K562 (cell line): ENCODE data around the gene N4BP2. TPM values are rescaled to one million over a fixed set of nuclear protein-coding genes. Genes with fewer than 3 reads are reported as not detected.
A peak's percentile ranks its signal among the peaks of the same experiment; 100 is the strongest.

Experiments
- ATF7 ChIP-seq: fragments of 450-650 bp; IDR thresholded peaks from 2 replicates; pipeline ENCODE4 v1.7.1; 2014; ENCODE audit warnings: mild to moderate bottlenecking, moderate library complexity
- BHLHE40 ChIP-seq: IDR thresholded peaks from 2 replicates; pipeline ENCODE4 v1.6.1; 2011; ENCODE audit warnings: low read length, improper control_type of control experiment
- DMBX1 ChIP-seq: fragments of 250-450 bp; sonication (Bioruptor Pico); IDR thresholded peaks from 2 replicates; pipeline ENCODE4 v1.8.0; 2022; ENCODE audit warnings: inconsistent platforms, mild to moderate bottlenecking, moderate library complexity, borderline replicate concordance
- FOXK2 ChIP-seq, 2 experiments: fragments of 450-650 bp; IDR thresholded peaks in 1 of 2; conservative IDR thresholded peaks in 1 of 2; 2 replicates each; pipeline ENCODE4 v1.6.1; 2016; ENCODE audit warnings: low read depth in 2 of 2, mild to moderate bottlenecking in 1 of 2
- GABPA ChIP-seq: fragments of 200-800 bp; sonication (Bioruptor generic); conservative IDR thresholded peaks from 2 replicates; pipeline ENCODE4 v1.6.1; 2016; ENCODE audit warnings: low read depth, missing genetic modification characterization, missing compliant biosample characterization
- KLF1 ChIP-seq: fragments of 450-650 bp; IDR thresholded peaks from 2 replicates; pipeline ENCODE4 v1.6.1; 2016; ENCODE audit warnings: missing genetic modification characterization, missing compliant biosample characterization
- RBBP5 ChIP-seq: fragments of 200-600 bp; sonication (generic); IDR thresholded peaks from 2 replicates; pipeline ENCODE4 v1.6.1; 2012; ENCODE audit warnings: borderline replicate concordance, mild to moderate bottlenecking, low read length, control low read depth, inconsistent platforms; ENCODE audit not compliant: insufficient read depth, poor library complexity, severe bottlenecking
- SMAD3 ChIP-seq: fragments of 450-650 bp; formaldehyde crosslinking; conservative IDR thresholded peaks from 2 replicates; pipeline ENCODE4 v1.4.0; 2020; ENCODE audit warnings: mild to moderate bottlenecking
- TFAP4 ChIP-seq: sonication (generic); formaldehyde crosslinking; IDR thresholded peaks from 2 replicates; pipeline ENCODE4 v1.8.0; 2022; ENCODE audit warnings: missing genetic modification reagents, mild to moderate bottlenecking, moderate library complexity, borderline replicate concordance
- TOE1 ChIP-seq, 2 experiments: fragments of 450-650 bp in 1 of 2; sonication (generic) in 1 of 2; formaldehyde crosslinking in 1 of 2; IDR thresholded peaks; 2 replicates each; pipeline versions ENCODE4 v1.7.1 to v1.8.0; 2016 to 2022; ENCODE audit warnings: borderline replicate concordance in 2 of 2, mild to moderate bottlenecking in 2 of 2, antibody characterized with exemption in 1 of 2, inconsistent platforms in 1 of 2, low read depth in 1 of 2, missing genetic modification reagents in 1 of 2, moderate library complexity in 1 of 2
- ZNF134 ChIP-seq: fragments of 250-450 bp; sonication (Bioruptor Pico); conservative IDR thresholded peaks from 2 replicates; pipeline ENCODE4 v1.4.0; 2020
- ZNF224 ChIP-seq: sonication (generic); formaldehyde crosslinking; IDR thresholded peaks from 2 replicates; pipeline ENCODE4 v1.8.0; 2022; ENCODE audit warnings: mild to moderate bottlenecking, missing genetic modification reagents
- ZNF696 ChIP-seq: fragments of 250-450 bp; sonication (Bioruptor Pico); conservative IDR thresholded peaks from 2 replicates; pipeline ENCODE4 v1.4.0; 2020; ENCODE audit warnings: mild to moderate bottlenecking, moderate library complexity
- polyA plus RNA-seq, 8 experiments: library from polyadenylated mRNA; depleted of rRNA in 4 of 8; stranded (reverse) in 5 of 8; unstranded in 3 of 8; fragments of >200 nt; fragmentation: Nextera tagmentation in 2 of 8; fragmentation: Illumina TruSeq in 1 of 8; extraction: Ambion mirVana in 2 of 8; extraction: Trizol in 1 of 8; gene quantifications; 2 replicates each; pipeline versions ENCODE4 v1.2.1 to v1.2.3, GENCODE V29; 2011 to 2014; ENCODE audit warnings: inconsistent platforms in 1 of 8, missing spikeins in 1 of 8
- total RNA-seq, 7 experiments: library from RNA; depleted of rRNA in 6 of 7; stranded (reverse); fragments of >200 nt in 6 of 7; fragmentation: Illumina TruSeq in 2 of 7; extraction: Trizol in 2 of 7; gene quantifications; 2 replicates each; pipeline versions ENCODE4 v1.2.1 to v1.2.3, GENCODE V29; 2011 to 2021; ENCODE audit warnings: low replicate concordance in 1 of 7
- TF ChIP-seq, protein P1 (sequence below), 2 experiments: IDR thresholded peaks; 2 replicates each; pipeline ENCODE4 v1.6.1; 2012; ENCODE audit warnings: improper control_type of control experiment in 2 of 2, low read depth in 2 of 2, low read length in 2 of 2, borderline replicate concordance in 1 of 2
- TF ChIP-seq, protein P2 (sequence below): sonication (generic); formaldehyde crosslinking; IDR thresholded peaks from 2 replicates; pipeline ENCODE4 v1.5.0; 2020; ENCODE audit warnings: missing genetic modification reagents
- TF ChIP-seq, protein P3 (sequence below): fragments of 200-800 bp; sonication (Bioruptor generic); IDR thresholded peaks from 2 replicates; pipeline ENCODE4 v1.6.1; 2016; ENCODE audit warnings: missing genetic modification characterization, missing compliant biosample characterization

The N4BP2 gene
- total and polyA plus RNA-seq, 9 of the 15 experiments (the other 6 are each of a cell fraction or from before 2014, with no cell fraction given), result 2.7 to 12.6 (median 7.6) TPM

DNA sequence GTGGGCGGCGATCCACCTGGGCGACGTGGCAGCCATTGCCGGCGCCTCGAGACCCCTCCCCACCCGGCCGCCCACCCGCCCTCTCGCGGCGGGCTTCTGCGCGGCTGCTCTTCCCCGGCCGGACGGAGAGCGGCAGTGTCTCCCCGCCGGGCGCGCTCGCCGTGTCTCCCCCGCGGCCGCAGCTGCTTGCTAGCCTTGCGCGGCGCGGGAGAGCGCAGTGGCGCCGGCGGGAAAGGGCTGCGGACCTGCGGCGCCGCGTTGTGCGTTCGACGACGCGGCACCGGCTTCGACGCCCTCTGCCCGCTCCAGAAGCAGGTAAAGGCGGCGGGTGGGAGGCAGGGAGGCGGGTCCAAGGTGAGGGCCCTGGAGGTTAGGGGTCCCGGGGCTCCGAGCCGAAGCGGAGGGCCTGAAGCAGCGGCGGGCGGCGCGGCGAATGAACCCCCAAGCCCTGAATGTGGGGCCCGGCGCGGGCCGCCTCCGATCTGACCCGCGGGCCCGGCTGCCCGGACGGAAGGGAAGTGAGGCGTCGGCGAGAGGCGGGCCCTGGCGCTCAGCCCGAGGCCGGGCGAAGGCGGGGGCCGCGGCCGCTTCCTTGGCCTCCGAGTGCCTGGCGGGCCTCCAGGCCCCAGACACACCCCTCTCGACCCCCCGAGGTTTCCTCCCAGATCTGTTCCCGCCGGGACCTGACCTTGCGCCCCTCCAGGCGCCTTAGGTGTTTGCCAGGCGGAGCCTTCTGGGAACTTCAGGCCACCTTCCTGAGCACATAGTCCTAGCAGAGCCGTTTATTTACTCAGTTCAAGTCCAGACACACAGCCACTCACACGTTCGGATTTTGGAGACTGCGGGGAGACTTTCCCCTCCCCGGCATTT lies at the start of gene N4BP2 (continued):
- TF ChIP-seq FOXK2 (conservative IDR thresholded peaks at IDR 0.05 in 1 of 2, IDR thresholded peaks at IDR 0.05 in 1 of 2; ENCODE audit: low read depth in 2 of 2), result no peak
- TF ChIP-seq TOE1 (IDR thresholded peaks at IDR 0.05; ENCODE audit: borderline replicate concordance), result no peak
- peak; percentile 82; the same call in 1 of the 2 replicates for TF ChIP-seq TOE1 (CRISPR knock-in tag; IDR thresholded peaks at IDR 0.05; ENCODE audit: borderline replicate concordance, low read depth)
- no peak for TF ChIP-seq ZNF224 (CRISPR knock-in tag)
- TF ChIP-seq GABPA (tag), result peak; percentile 70
- TF ChIP-seq, protein P1, sequence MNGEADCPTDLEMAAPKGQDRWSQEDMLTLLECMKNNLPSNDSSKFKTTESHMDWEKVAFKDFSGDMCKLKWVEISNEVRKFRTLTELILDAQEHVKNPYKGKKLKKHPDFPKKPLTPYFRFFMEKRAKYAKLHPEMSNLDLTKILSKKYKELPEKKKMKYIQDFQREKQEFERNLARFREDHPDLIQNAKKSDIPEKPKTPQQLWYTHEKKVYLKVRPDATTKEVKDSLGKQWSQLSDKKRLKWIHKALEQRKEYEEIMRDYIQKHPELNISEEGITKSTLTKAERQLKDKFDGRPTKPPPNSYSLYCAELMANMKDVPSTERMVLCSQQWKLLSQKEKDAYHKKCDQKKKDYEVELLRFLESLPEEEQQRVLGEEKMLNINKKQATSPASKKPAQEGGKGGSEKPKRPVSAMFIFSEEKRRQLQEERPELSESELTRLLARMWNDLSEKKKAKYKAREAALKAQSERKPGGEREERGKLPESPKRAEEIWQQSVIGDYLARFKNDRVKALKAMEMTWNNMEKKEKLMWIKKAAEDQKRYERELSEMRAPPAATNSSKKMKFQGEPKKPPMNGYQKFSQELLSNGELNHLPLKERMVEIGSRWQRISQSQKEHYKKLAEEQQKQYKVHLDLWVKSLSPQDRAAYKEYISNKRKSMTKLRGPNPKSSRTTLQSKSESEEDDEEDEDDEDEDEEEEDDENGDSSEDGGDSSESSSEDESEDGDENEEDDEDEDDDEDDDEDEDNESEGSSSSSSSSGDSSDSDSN (IDR thresholded peaks at IDR 0.05; ENCODE audit: borderline replicate concordance in 1 of 2, low read depth in 2 of 2, low read length in 2 of 2), result peak in 1 of 2 experiments; percentile 95; a peak in 3 of 4 replicates
- peak; percentile 37; the same call in 1 of the 2 replicates for TF ChIP-seq BHLHE40
- TF ChIP-seq DMBX1 (CRISPR knock-in tag), result peak; percentile 30; the same call in 1 of the 2 replicates
- TF ChIP-seq, protein P2, sequence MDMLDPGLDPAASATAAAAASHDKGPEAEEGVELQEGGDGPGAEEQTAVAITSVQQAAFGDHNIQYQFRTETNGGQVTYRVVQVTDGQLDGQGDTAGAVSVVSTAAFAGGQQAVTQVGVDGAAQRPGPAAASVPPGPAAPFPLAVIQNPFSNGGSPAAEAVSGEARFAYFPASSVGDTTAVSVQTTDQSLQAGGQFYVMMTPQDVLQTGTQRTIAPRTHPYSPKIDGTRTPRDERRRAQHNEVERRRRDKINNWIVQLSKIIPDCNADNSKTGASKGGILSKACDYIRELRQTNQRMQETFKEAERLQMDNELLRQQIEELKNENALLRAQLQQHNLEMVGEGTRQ (CRISPR knock-in tag), result no peak
- peak; percentile 34 for TF ChIP-seq RBBP5
- TF ChIP-seq TFAP4, result peak; percentile 91
- no peak for TF ChIP-seq SMAD3 (CRISPR knock-in tag)
- TF ChIP-seq, protein P3, sequence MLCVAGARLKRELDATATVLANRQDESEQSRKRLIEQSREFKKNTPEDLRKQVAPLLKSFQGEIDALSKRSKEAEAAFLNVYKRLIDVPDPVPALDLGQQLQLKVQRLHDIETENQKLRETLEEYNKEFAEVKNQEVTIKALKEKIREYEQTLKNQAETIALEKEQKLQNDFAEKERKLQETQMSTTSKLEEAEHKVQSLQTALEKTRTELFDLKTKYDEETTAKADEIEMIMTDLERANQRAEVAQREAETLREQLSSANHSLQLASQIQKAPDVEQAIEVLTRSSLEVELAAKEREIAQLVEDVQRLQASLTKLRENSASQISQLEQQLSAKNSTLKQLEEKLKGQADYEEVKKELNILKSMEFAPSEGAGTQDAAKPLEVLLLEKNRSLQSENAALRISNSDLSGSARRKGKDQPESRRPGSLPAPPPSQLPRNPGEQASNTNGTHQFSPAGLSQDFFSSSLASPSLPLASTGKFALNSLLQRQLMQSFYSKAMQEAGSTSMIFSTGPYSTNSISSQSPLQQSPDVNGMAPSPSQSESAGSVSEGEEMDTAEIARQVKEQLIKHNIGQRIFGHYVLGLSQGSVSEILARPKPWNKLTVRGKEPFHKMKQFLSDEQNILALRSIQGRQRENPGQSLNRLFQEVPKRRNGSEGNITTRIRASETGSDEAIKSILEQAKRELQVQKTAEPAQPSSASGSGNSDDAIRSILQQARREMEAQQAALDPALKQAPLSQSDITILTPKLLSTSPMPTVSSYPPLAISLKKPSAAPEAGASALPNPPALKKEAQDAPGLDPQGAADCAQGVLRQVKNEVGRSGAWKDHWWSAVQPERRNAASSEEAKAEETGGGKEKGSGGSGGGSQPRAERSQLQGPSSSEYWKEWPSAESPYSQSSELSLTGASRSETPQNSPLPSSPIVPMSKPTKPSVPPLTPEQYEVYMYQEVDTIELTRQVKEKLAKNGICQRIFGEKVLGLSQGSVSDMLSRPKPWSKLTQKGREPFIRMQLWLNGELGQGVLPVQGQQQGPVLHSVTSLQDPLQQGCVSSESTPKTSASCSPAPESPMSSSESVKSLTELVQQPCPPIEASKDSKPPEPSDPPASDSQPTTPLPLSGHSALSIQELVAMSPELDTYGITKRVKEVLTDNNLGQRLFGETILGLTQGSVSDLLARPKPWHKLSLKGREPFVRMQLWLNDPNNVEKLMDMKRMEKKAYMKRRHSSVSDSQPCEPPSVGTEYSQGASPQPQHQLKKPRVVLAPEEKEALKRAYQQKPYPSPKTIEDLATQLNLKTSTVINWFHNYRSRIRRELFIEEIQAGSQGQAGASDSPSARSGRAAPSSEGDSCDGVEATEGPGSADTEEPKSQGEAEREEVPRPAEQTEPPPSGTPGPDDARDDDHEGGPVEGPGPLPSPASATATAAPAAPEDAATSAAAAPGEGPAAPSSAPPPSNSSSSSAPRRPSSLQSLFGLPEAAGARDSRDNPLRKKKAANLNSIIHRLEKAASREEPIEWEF (CRISPR knock-in tag), result no peak
- TF ChIP-seq ATF7, result peak; percentile 36; the same call in 1 of the 2 replicates
- TF ChIP-seq KLF1, result peak; percentile 60
- no peak for TF ChIP-seq ZNF696
- no peak for TF ChIP-seq ZNF134 (CRISPR knock-in tag)
